Stomach (tissue), 4 donors: ENCODE results near the gene LSM14A.

ENCODE experiments used
- EP300 ChIP-seq: sonication (generic); formaldehyde crosslinking; IDR thresholded peaks from one replicate; pipeline ENCODE4 v1.6.1; 2017; ENCODE audit warnings: antibody characterized with exemption
- POLR2A ChIP-seq, 4 donors: fragments of 450-650 bp; IDR thresholded peaks; one replicate each; pipeline ENCODE4 v1.6.1; 2016; ENCODE audit warnings: antibody characterized with exemption in 4 of 4, control low read depth in 2 of 4, mild to moderate bottlenecking in 1 of 4, moderate library complexity in 1 of 4
- POLR2AphosphoS5 ChIP-seq, 3 donors: sonication (generic); formaldehyde crosslinking; IDR thresholded peaks; one replicate each; pipeline ENCODE4 v1.6.1; 2016; ENCODE audit warnings: antibody characterized with exemption in 3 of 3
- TF ChIP-seq, protein P1 (sequence below), 7 experiments: fragments of 450-650 bp in 4 of 7; fragments of 200-600 bp in 3 of 7; sonication (generic) in 3 of 7; IDR thresholded peaks; one replicate each; pipeline ENCODE4 v1.5.1; 2016 to 2019; ENCODE audit warnings: antibody characterized with exemption in 7 of 7, control low read depth in 2 of 7, mild to moderate bottlenecking in 1 of 7

DNA sequence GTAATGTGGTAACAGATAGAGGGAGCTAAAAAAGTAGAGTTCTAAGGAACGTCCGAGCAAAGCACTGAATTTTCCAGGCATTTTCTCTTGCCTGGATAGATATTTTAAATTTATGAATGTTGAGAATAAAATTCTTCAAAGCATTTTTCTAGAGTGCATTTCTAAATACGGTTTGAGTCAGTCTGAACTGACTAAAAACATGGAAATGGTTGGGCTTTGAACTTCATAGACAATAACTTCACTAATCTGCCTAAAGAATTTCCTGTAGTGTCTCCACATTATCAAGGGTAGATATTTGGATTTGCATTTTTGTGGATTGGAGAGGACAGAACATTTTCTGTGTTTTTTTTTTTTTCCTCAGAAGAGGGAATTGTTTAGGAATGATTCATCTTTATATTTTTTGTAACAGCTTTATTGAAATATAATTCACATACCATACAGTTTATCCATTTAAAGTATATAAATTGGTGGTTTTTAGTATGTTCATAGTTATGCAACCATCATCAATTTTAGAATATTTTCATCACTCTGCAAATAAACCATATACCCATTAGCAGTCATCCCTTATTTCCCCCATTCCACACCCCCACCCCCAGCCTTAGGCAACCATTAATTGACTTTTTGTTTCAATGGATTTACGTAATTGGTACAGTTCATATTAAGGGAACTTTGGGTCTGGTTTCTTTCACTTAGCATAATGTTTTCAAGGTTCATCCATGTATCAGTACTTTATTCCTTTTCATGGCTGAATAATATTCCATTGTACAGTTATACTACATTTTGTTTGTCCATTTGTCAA is 102.7 kb downstream of the LSM14A start:
- TF ChIP-seq, protein P1, sequence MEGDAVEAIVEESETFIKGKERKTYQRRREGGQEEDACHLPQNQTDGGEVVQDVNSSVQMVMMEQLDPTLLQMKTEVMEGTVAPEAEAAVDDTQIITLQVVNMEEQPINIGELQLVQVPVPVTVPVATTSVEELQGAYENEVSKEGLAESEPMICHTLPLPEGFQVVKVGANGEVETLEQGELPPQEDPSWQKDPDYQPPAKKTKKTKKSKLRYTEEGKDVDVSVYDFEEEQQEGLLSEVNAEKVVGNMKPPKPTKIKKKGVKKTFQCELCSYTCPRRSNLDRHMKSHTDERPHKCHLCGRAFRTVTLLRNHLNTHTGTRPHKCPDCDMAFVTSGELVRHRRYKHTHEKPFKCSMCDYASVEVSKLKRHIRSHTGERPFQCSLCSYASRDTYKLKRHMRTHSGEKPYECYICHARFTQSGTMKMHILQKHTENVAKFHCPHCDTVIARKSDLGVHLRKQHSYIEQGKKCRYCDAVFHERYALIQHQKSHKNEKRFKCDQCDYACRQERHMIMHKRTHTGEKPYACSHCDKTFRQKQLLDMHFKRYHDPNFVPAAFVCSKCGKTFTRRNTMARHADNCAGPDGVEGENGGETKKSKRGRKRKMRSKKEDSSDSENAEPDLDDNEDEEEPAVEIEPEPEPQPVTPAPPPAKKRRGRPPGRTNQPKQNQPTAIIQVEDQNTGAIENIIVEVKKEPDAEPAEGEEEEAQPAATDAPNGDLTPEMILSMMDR (IDR thresholded peaks at IDR 0.05), result no peak
- TF ChIP-seq POLR2A (IDR thresholded peaks at IDR 0.05), result no peak
- TF ChIP-seq POLR2AphosphoS5 (IDR thresholded peaks at IDR 0.05), result no peak
- TF ChIP-seq EP300, result no peak
